Activated CD8-positive, alpha-beta memory T cell treated with anti-CD3 and anti-CD28 coated beads for 36 hours (primary cell): ENCODE results near the gene AKR7A3. TPM values are rescaled to one million over a fixed set of nuclear protein-coding genes. Genes with fewer than 3 reads are reported as not detected.

Experiments
- CTCF ChIA-PET: fragments of 350-600 bp; sonication (Branson Sonifier 250); formaldehyde crosslinking; loops from one replicate; lab custom pipeline; 2021; ENCODE audit warnings: antibody characterized with exemption; lab: Charles Lee
- POLR2A ChIA-PET: fragments of 350-600 bp; sonication (Branson Sonifier 250); formaldehyde crosslinking; loops from one replicate; lab custom pipeline; 2021; ENCODE audit warnings: antibody characterized with exemption; lab: Charles Lee
- total RNA-seq, 2 experiments: library from RNA; stranded (reverse); gene quantifications; one replicate each; pipeline ENCODE4 v1.2.3, GENCODE V29; 2021

Gene AKR7A3
- total RNA-seq, 2 experiments from 2014 or later: 0.38 to 0.51 TPM

DNA sequence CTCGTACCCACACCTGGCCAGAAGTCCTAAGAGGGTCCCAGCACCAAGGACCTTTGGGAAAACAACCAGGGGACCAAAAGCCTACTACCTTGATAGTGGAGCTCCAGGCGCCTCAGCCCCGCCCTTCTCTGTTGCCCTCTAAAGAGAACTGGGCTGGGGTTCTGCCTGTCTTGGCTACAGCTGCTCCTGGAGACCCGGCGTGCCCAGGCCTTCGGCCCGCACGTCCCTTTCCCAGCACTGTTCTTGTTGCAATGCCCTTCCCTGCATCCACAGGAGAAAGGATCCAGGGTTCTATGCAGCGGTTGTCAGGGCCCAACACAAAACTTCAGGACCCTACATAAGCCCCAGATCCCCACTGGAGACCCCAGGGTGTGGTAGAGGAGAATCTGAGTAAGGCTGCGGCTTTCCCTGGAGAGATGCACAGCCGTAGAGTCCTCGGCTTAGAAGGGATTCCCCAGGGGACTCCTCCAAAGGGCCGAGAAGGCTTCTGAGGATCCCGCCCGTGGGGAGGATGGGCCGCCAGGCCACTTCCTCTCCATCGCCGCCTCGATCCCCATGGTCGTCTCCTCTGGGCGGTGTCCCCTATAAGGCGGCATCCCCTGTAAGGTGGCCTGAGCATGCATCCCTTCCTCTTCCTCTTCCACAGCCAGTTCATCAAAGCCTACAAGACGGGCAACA lies 35.6 kb upstream of the AKR7A3 start:
- CTCF ChIA-PET: no interaction called here

DNA sequence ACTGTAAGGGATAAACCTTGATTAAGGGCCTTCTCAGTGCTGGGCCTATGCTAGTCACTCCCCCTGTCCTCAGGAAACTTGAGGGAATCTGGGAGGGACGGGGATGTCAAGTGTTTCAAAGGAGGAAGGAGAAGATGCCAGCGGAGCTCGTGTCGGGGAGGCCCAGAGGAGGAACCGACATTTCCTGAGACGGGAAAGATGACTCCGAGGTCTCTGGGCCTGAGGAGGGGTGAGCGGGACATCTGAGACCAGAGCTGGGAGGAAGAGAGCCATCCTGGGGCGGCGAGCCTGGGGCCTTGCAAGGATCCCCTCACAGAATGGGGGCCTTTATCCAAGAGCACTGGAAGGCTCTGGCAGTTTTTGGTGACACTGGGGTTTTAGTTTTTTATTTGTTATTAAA lies 33.9 kb upstream of the AKR7A3 start:
- CTCF ChIA-PET: no interaction called here
- POLR2A ChIA-PET: no interaction called here

More for the DNA sequence above, 35.6 kb upstream of the AKR7A3 start:
- POLR2A ChIA-PET: no interaction called here

DNA sequence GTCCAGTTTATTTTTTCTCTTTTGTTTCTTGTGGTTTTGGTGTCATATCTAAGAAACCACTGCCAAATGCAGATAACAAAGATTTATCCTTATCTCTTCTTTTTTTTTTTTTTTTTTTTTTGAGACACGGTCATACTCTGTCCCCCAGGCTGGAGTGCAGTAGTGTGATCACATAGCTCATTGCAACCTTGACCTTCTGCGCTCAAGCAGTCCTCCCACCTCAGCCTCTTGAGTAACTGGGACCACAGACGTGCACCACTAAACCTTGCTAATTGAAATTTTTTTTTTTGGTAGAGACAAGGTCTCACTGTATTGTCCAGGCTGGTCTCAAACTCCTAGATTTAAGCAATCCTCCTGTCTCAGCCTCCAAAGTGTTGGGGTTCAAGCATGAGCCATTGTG lies 32.5 kb upstream of the AKR7A3 start:
- POLR2A ChIA-PET: no interaction called here
- CTCF ChIA-PET: interaction anchor here (0.7 kb wide), 1 partner anchor 80 kb away, joined by 3 read pairs; no protein-coding TSS in a partner anchor

DNA sequence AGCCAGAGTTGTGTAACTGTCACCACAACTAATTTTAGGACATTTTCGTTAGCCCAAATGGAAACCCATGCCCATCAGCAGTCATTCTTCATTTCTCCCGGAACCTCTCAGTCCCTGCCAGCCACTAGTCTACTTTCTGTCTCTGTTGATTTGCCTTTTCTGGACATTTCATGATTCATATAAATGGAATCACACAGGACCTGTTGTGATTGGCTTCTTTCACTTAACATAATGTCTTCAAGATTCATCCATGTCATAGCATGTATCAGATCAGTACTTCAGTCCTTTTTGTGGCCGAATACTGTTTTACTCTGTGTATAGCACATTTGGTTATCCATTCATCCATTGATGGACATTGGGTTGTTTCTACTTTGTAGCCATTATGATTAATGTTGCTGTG lies 30.6 kb upstream of the AKR7A3 start:
- POLR2A ChIA-PET: no interaction called here
- CTCF ChIA-PET: no interaction called here

DNA sequence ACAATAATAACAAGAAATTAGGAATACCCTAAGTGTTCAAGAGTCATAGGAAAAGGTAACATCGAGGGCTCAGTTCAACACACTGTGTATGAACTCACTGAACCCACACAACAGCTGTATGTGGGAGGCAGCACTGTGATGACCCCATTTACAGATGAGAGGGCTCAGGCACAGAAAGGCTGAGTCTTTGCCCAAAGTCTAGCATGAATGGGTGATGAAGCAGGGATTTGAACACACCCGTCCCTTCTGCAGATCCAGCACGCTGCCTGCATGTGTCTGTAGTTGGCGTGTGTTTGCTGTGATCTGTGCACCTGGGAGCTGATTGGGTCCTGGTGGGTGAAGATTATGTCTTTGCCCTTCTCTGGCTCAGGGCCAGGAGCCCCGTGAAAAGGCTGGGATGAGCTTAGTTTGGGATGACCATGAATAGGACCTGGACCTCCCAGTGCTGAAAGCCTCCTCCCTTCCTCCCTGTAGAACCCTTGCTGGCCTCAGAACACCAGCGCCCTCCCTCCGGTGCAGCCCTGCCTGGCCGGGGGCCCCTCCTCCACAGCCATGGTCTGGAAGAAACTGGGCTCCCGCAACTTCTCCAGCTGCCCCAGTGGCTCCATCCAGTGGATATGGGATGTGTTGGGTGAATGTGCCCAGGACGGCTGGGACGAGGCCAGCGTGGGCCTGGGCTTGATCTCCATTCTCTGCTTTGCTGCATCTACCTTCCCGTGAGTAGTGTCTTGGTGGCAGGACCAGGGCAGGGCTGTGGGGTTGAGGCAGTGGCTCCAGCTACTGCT lies 28.7 kb upstream of the AKR7A3 start:
- ChIA-PET POLR2A (no interaction called here), CTCF (no interaction called here)

DNA sequence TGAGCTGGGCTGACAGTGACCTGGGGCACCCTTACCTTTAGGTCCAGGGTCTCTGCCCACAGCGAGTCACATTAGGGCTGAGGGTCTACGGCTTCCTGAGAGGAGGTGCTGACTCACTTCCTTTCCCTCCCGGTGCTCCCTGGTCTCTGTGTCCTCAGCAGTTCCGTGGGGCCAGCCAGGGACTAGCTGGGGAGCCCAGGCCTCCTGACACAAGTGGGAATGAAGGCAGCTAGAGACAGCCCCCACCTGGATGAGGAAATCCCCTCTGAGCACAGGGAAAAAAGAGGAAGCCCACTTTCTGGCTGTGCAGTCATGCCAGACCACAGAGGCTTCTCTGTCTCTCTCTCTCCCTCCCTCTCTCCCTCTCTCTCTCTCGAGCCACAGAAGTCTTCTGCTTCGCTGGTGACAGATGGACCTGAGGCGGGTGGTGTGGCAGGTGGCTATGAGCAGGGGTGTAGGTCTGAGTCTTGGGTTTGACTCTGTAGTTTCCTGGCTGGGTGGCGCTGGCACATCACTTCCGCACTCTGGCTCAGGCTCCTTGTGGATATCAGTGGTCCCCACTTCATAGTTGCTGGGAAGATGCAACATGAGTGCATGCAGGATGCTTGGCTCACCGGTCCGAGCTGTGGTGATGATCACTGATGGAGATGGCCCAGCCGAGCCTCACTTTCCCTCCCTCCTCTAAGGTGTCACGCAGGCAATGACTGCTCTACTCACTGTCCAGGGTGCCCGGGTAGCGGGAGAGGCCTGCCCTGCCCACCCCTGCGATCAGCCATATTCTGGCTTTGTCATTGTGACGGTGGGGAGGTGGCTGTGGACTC lies 27.0 kb upstream of the AKR7A3 start:
- ChIA-PET CTCF (interaction anchor here (0.7 kb wide), 1 partner anchor 24 kb away, joined by 3 read pairs; no protein-coding TSS in a partner anchor), POLR2A (interaction anchor here (0.6 kb wide), 1 partner anchor 863 kb away, joined by 3 read pairs; no protein-coding TSS in a partner anchor)

DNA sequence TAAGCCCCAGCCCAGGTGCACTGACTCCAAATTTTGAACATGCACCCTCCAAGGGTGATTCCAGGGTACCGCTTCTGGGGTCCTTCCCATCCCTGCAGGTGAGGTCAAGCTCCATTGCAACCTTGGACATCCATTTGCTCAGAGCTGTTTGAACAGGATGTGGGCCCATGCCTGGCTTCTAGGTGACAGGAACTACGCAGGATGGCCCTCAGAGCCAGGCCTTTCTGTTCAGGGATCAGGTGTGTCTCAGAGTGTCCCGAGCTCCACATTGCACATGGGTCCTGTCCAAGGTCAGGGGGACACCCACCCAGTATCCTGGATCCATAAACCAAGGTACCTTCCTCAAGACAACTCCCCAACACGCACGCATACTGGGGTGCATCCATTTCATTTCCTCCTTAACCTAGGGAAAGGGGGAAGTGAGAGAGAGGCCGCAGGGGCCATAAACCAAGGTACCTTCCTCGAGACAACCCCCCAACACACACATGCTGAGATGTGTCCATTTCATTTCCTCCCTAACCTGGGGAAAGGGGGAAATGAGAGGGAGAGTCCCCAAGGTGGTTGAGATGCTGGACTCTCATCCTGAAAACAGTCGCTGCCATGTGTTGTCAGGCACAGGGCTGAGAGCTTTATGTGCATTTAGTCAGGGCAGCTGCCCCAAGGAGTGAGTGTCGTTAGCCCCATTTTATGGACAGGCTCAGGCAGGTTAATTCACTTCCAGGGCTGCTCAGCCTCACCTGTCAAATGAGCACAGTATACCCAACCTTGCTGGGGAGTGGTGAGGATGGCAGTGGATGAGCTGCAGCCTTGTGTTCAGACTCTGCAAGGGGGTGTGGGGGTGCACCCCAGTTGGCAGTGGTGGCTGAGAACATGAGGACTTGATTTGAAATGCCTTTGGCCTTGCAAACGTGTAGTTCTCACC lies 25.7 kb upstream of the AKR7A3 start:
- POLR2A ChIA-PET: no interaction called here

DNA sequence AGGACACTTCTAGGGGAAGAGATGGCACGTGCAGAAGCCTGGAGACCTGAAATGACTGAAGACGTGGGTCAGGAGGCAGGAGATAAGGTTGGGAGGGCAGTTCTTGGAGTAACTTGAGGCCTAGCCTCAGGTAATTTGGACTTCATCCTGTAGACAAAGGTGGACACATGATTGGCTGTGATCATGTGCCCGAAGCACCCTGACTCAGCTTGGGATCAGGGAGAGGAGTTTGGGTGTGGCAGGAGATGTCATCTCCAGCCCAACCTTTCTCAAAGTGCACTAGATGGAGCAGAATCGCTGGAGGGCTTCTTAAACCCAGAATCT lies 25.0 kb upstream of the AKR7A3 start:
- CTCF ChIA-PET: no interaction called here
- POLR2A ChIA-PET: no interaction called here

More for the DNA sequence above, 25.7 kb upstream of the AKR7A3 start:
- CTCF ChIA-PET: interaction anchor here (1.1 kb wide), 1 partner anchor 43 kb away, joined by 4 read pairs; no protein-coding TSS in a partner anchor

DNA sequence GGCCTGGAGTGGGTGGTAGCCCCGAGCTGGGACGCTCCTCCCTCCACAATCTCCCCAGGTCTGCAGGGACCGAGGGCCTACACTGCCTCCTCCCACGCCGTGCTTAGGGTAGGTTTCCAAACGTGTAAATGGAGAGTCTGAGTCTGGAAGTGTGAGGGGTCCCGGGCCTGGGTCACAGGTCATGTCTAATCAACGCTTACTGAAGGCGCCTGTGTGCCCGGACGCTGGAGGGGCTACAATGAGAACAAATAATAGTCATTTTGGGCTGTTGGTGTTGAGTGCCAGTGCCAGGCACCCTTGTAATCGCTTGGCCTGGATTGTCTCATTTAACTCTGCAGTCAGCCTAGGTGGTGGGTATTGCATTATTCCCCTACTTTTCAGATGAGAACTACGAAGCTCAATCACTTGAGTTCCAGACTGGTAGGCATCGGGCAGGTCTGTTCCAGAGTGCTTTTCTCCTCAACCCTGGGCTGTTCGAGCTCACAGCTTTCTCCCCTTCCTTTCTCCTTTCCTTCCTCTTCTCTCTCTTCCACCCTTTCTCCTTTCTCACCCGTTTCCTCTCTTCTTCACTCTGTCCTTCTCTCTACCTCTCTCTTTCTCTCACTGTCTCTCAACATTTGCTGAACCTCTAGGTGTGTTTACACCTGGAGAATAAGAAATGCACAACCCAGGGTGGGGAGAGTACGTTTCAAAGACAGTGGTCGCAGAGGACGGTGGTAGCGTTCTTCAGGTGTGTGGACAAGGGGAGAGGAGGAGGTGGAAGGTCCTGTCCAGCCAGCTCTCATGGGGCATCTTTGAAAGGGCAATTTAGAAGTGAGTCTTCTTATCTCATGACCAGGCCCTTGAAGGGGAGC lies 24.4 kb upstream of the AKR7A3 start:
- POLR2A ChIA-PET: interaction anchor here (0.6 to 1.5 kb wide), 4 partner anchors 23 to 289 kb away, joined by 3 to 8 read pairs (median 5); partner anchors contain the start of genes EMC1 and MRTO4

DNA sequence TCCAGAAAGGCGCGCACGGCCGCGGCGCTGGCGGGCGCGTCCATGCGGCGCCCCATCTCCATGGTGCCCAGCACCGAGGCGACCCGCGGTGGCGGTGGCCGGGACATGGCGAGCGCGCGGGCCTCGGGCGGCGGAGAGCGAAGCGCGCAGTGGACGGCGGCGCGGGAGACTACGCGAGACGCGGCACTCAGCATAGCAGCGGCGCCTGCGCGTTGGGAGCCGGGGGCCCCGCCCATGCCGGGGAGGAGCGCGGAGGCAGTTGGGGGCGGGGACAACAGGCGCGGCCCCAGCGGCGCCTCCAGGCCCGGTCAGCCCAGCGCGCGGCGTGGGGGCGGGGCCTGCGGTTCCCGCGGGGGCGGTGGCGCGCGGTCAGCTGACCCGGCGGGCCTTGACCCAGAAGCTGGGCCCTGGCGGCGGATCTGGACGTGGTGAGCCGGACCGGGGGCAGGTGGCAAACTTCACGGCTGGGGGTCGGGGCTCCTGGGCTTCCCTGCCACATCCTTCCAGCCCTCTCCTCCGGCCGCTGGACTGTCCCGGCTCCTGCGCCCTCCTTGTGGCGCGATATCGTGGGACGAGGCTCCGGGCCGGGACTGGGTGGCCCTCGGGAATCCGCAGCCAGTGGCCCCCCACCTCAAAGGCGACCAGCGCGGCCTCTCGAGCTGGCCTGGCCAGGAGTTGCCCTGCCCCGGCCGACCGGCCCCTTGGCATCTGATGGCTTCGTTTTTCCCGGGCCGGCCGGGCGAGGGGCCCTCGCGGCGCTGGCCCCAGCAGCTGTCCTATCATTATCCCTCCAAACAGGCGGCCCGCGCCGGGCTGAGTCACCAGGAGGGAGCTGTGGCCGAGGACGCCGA lies 23.6 kb upstream of the AKR7A3 start, which contains the start of the genes AKR7A2 and SLC66A1:
Gene AKR7A2 (minus strand): TSS at position 214 of the 851 bp plus-strand sequence. CDS start 20 bp downstream, at position 194.
Gene SLC66A1 (plus strand): TSS at position 396 of the 851 bp plus-strand sequence. CDS start 5,352 bp downstream, outside the sequence.
- POLR2A ChIA-PET: interaction anchor here (0.6 to 1.5 kb wide), 5 partner anchors 17 to 290 kb away, joined by 3 to 8 read pairs (median 4); partner anchors contain the start of genes EMC1 and MRTO4

More for the DNA sequence above, 24.4 kb upstream of the AKR7A3 start:
- CTCF ChIA-PET: interaction anchor here (0.8 kb wide), 1 partner anchor 29 kb away, joined by 3 read pairs; no protein-coding TSS in a partner anchor

DNA sequence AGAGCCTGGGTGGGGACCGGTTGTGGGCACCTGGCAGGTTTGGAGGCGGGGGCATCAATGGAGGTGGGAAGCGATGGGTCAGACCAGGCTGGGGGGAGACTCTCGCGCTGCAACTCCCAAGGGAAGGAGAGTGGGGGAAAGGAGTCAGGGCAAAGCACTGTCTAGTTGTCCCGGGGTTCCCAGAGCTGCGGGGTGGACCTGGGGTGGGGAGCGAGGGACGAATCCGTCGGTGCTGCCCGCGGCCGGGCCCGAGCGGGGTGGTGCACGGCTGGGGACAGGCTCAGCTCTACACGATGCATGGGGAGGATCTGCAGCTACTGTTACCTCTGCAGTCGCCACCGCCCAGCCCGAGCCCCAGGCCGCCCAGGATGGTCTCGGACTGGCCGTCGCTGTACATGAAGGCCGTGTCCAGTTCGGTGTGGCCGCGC lies 22.9 kb upstream of the AKR7A3 start:
- POLR2A ChIA-PET: interaction anchor here (0.6 to 1.5 kb wide), 4 partner anchors 18 to 369 kb away, joined by 3 to 8 read pairs (median 4); partner anchors contain the start of genes EMC1 and MRTO4
- CTCF ChIA-PET: no interaction called here

More for the DNA sequence above, 23.6 kb upstream of the AKR7A3 start, which contains the start of the genes AKR7A2 and SLC66A1:
- CTCF ChIA-PET: interaction anchor here (0.8 kb wide), 1 partner anchor 30 kb away, joined by 3 read pairs; no protein-coding TSS in a partner anchor

DNA sequence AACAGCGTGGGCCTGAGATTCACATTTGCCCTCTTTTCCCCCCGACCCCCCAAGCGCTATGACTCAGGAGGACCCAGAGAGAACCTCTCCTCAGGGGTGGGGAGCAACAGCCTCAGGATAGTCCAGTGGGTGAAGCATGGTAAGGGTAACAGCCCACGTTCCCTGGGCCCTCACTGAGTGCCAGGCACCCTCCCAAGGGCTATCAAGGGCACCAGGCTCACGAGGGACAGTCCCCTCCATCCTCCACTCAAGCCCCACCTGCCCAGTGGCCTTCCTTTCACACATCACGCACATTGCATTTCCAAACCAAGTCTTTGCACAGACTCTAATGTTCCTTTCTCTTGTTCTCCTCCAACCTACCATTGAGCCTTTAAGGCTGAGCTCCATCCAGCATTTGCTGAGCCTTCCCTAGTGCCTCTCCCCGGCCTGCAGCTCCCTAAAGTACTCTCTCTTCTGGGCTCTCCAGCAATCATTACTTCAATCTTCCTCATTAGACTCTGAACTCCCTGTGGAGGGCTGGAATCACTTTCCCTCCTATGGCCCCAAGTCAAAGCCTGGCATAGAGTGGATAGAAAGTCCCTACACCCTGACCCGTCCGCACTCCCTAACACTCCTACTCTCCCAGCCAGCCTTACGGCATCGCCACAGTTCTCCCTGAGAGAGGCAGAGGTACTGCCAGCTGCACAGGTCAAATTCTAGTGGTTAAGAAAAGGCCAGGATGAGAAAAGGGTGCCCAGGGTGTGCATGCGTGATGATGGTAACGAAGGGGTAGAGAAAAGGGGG lies 22.3 kb upstream of the AKR7A3 start:
- POLR2A ChIA-PET: interaction anchor here (0.6 to 1.5 kb wide), 2 partner anchors 19 to 368 kb away, joined by 3 to 4 read pairs; no protein-coding TSS in a partner anchor

DNA sequence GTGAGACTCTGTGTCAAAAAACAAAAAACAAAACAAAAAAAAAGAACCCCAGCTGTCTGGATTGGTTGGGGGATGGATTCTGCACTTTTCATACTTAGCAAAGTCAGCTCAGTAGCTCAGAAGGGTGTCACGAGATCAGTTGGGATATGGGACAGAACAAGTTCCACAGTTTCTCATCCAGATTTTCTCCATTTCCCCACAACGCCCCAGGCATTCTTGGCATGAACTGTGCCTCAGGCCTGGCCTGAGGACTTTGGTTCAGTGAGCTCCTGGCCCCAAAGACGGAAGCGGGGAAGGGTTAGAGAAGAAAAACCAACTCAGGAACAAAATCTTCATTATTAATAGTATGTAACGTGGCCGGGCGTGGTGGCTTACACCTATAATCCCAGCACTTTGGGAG lies 21.5 kb upstream of the AKR7A3 start:
- CTCF ChIA-PET: no interaction called here
- POLR2A ChIA-PET: no interaction called here

More for the DNA sequence above, 22.3 kb upstream of the AKR7A3 start:
- CTCF ChIA-PET: no interaction called here

DNA sequence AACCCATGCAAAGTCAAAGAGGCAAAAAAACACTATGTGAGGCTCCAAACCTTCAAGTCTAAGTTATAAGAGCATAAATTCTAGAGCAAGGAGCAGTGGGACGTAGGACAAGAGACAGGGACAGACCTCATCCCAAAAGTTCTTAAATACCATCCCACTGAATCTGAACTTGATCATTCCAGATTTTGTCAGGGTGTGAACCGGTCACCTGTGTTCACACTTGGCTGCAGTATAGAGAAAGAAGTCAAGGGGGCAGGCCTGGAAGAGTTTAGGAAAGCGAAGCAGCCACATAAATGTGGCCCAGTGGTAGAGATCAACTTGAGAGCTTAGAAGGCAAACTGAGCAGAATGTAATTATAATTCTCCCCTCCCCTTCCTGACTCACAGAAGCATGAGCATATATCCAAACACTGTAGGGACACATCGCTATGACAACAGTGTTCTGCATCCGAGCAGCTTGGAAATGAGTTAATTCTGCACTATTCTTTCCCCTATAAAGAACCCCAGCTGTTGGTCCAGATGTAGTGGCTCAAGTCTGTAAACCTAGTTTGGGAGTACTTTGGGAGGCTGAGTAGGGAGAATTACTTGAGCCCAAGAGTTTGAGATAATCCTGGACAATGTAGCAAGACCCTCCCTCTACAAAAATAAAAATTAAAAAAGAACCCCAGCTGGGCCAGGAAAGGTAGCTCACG lies 20.7 kb upstream of the AKR7A3 start:
- CTCF ChIA-PET: no interaction called here
- POLR2A ChIA-PET: no interaction called here

DNA sequence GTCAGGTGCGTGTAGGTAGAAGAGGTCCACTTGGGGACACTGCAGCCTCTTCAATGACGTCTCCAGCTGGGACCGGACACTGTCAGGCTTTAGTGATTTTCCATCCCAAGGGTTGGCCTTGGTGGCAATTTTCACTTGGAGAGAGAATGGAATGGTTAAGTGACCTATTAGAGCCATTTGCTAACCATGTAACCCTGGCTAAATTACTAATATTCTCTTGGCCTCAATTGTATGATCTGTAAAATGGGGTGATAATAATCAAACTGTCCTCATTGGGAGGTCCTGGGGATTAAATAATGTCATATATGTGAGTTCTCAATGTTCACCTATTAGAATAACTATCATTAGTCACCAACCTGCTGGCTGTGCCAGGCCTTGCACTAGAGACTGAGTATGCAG lies 19.9 kb upstream of the AKR7A3 start:
- ChIA-PET POLR2A (no interaction called here), CTCF (no interaction called here)
